Kidney epithelial cell (primary cell): ENCODE data around the gene LMF1. TPM values are rescaled to one million over a fixed set of nuclear protein-coding genes. Genes with fewer than 3 reads are reported as not detected.

Experiments used
- DNase-seq: peaks from one replicate; pipeline ENCODE4 v3.0.0-alpha.2; 2010; ENCODE audit warnings: low read depth
- H3K27me3 ChIP-seq: 2 replicates; pipeline ENCODE4 v1.6.0; 2011; ENCODE audit warnings: low read length; ENCODE audit not compliant: control insufficient read depth, insufficient read depth
- H3K36me3 ChIP-seq: 2 replicates; pipeline ENCODE4 v1.5.1; 2011; ENCODE audit warnings: low read length; ENCODE audit not compliant: control insufficient read depth, insufficient read depth
- H3K4me3 ChIP-seq: 2 replicates; pipeline ENCODE4 v1.5.1; 2011; ENCODE audit warnings: low read depth, mild to moderate bottlenecking, control low read depth, low read length
- total RNA-seq: library from RNA; depleted of rRNA; stranded (reverse); fragments of >200 nt; gene quantifications from 2 replicates; pipeline ENCODE4 v1.2.3, GENCODE V29; 2015
- TF ChIP-seq, protein P1 (sequence below): IDR thresholded peaks from 2 replicates; pipeline ENCODE4 v1.5.1; 2011; ENCODE audit warnings: mild to moderate bottlenecking, moderate library complexity, low read length, control low read depth, inconsistent platforms; ENCODE audit not compliant: insufficient read depth, poor library complexity, severe bottlenecking

The LMF1 gene
- total RNA-seq, 1 donor from 2014 or later, result 26.3 TPM

GRCh38 chr16:1006781-1007180 lies 36.0 kb upstream of the LMF1 start:
- TF ChIP-seq, protein P1, sequence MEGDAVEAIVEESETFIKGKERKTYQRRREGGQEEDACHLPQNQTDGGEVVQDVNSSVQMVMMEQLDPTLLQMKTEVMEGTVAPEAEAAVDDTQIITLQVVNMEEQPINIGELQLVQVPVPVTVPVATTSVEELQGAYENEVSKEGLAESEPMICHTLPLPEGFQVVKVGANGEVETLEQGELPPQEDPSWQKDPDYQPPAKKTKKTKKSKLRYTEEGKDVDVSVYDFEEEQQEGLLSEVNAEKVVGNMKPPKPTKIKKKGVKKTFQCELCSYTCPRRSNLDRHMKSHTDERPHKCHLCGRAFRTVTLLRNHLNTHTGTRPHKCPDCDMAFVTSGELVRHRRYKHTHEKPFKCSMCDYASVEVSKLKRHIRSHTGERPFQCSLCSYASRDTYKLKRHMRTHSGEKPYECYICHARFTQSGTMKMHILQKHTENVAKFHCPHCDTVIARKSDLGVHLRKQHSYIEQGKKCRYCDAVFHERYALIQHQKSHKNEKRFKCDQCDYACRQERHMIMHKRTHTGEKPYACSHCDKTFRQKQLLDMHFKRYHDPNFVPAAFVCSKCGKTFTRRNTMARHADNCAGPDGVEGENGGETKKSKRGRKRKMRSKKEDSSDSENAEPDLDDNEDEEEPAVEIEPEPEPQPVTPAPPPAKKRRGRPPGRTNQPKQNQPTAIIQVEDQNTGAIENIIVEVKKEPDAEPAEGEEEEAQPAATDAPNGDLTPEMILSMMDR, result no peak

DNA sequence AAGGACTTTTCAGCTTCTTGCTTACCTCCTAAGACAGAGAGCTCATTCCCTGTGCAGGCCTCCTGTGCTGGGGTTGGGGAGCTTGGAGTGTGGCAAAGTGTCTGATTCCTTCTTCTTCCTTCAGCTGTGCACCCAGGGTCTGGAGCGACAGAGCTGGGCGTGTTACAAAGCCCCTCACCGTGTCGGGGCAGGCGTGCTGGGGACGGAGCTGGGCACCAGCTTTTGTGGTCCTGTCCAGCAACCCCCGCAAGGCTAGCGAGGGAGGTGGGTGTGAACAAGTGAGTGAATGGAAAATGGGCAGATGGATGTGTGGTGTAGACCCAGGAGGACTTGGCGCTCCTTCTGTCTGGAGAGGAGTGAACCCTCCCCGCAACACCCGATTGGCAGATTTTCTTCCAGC lies 34.5 kb upstream of the LMF1 start:
- Histone ChIP-seq H3K4me3 (no peak overlapping the region), H3K36me3 (no peaks in the 10 kb centered on the region), H3K27me3 (peaks cover 38% of the 10 kb centered on the region)
- no peak for DNase-seq
- TF ChIP-seq, protein P1, result no peak

More at GRCh38 chr16:1006781-1007180, 36.0 kb upstream of the LMF1 start:
- H3K4me3 ChIP-seq, result no peak overlapping the region
- H3K36me3 ChIP-seq, result no peaks in the 10 kb centered on the region
- no peak for DNase-seq
- H3K27me3 ChIP-seq, result peaks cover 52% of the 10 kb centered on the region

DNA sequence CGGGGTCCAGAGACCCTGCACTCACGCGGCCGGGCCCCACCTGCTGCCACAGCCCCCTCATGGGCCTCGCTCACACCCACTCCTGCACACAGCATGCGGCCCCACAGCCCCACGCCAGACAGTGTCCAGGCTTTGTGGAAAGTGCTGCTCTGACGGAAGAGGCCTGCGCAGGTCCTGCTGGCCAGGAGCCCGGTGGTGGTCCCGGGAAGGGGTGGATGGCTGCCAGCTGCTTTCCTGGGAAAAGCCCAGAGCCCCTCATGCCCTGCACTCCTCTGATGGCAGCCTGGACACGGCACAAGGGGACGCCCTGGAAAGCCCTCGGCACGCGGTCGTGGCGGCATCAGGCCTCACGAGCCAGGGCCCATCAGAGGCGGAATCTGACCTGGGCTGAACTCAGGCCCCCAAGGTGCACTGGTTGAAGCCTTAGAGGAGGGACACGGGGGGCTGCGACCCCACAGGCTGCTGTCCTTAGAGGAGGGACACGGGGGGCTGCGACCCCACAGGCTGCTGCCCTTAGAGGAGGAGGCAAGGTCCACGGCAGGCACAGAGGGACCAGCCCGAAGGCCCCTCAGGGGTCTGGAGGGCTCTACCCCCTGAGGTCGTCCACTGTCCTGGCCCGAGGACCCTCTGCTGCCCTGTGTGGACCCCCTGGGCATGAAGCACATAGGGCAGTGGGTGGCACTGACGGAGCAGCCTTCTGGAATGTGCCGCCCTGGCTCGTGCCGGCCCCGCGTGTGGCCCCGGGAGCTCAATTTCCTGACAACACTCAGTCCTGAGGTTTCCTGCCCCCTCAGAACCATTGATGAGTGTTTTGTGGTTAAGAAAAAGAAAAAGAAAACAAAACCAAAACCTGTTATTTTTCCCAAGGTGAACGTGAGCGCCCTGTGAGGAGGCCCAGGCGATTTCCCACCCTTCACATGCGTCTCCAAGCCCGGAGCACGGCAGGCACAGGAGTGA lies 32.9 kb upstream of the LMF1 start:
- Histone ChIP-seq H3K36me3 (no peaks in the 10 kb centered on the region), H3K4me3 (no peak overlapping the region), H3K27me3 (peaks cover 31% of the 10 kb centered on the region)
- TF ChIP-seq, protein P1, result no peak
- DNase-seq, result no peak

GRCh38 chr16:1002399-1003166 lies 31.8 kb upstream of the LMF1 start:
- H3K27me3 ChIP-seq, result peaks cover 32% of the 10 kb centered on the region
- TF ChIP-seq, protein P1, result no peak
- H3K36me3 ChIP-seq, result no peaks in the 10 kb centered on the region
- peak; percentile 52 for DNase-seq
- H3K4me3 ChIP-seq, result no peak overlapping the region

GRCh38 chr16:1001096-1001495 lies 30.3 kb upstream of the LMF1 start:
- Histone ChIP-seq H3K4me3 (no peak overlapping the region), H3K36me3 (no peaks in the 10 kb centered on the region), H3K27me3 (peaks cover 27% of the 10 kb centered on the region)
- DNase-seq, result no peak
- TF ChIP-seq, protein P1, result no peak
